ENCODE results near the gene PDS5A.

DNA sequence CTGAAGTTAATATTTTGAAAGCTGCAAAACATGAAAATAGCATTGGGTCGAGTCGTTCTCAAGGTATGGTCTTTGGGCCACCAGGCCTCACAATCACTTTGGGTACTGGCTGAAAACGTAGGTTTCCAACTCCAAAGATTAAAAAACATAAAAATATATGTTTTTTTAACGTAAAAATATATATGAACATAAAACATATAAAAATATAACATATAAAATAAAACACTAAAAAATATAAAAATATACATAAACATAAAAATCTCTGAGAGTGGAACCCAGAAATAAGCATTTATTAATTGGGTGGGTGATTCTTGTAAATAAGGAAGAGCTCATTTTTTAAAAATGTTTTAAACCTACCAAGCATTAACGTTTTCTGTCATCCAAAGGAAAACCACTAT lies 666 bp upstream of the PDS5A start:
- TF ChIP-seq ZFX (IDR thresholded peaks at IDR 0.05; ENCODE audit: borderline replicate concordance) = no peak
- TF ChIP-seq, protein P1, sequence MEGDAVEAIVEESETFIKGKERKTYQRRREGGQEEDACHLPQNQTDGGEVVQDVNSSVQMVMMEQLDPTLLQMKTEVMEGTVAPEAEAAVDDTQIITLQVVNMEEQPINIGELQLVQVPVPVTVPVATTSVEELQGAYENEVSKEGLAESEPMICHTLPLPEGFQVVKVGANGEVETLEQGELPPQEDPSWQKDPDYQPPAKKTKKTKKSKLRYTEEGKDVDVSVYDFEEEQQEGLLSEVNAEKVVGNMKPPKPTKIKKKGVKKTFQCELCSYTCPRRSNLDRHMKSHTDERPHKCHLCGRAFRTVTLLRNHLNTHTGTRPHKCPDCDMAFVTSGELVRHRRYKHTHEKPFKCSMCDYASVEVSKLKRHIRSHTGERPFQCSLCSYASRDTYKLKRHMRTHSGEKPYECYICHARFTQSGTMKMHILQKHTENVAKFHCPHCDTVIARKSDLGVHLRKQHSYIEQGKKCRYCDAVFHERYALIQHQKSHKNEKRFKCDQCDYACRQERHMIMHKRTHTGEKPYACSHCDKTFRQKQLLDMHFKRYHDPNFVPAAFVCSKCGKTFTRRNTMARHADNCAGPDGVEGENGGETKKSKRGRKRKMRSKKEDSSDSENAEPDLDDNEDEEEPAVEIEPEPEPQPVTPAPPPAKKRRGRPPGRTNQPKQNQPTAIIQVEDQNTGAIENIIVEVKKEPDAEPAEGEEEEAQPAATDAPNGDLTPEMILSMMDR (IDR thresholded peaks at IDR 0.05) = no peak
